SIG-M5 treated with dmso at 0.1 percent for 504 hours (cell line): ENCODE results near the gene EIF4H.
"Not testable (repeated sequence)": the region's sequence is repeated elsewhere in the genome, so short reads cannot be mapped to it uniquely, and the experiment has no call there.

Experiments
- DNase-seq: peaks from one replicate; lab custom pipeline; 2025; ENCODE audit not compliant: unreplicated experiment; lab: John Stamatoyannopoulos, UW

Gene EIF4H

DNA sequence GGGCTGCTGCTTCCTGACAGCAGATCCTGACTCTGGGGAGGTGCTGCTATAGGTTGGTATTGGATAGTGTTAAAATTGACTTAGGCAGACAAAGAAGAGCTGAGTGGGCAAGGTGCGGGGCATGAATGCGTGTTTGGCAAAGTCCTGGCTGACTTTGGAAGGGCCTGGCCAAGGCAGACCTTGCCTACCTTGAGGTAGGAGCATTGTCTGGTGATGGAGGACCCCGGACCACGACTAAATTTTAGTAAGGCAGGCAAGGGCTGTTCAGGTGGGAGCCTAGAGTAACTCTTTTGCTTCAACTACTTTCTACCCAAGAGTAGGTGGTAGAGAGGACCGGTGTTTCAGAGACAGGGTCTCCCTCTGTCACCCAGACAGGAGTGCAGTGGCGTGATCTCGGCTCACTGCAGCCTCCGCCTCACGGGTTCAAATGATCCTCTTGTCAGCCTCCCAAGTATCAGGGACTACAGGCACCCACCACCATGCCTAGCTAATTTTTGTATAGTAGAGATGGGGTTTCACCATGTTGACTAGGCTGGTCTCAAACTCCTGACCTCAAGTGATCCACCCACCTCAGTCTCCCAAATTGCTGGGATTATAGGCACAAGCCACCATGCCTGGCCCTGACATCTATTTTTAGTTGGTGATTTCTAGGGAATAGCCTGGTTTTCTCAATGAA lies 23.4 kb downstream of the EIF4H start:
- no peak for DNase-seq

DNA sequence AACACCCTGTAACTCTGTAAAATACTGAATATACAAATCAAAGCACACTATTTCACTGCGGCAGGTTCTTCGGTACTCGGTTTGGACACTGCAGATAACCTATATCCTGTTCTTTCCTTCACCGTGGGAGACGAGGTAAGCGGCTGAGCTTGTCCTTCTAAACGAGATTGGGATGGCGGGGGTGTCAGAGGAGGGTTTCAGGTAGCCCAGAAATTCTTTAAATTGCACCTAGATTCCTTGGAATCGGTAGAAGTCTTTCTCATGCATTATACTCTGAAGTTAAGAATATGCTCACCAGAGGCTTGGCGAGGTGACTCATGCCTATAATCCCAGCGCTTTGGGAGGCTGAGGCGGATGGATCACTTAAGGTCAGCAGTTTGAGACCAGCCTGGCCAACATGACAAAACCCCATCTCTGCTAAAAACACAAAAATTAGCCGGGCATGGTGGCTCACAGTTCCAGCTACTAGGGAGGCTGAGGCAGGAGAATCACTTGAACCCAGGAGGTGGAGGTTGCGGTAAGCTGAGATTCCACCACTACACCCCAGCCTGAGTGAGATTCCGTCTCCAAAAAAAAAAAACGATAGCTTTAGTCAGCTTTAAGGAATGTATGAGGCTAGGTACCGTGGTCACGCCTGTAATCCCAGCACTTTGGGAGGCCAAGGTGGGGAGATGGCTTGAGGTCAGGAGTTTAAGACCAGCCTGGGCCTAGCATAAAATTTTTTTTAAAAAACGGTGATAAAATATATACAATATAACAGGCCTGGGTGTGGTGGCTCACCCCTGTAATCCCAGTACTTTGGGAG lies 25.6 kb downstream of the EIF4H start:
- DNase-seq, result no peak

DNA sequence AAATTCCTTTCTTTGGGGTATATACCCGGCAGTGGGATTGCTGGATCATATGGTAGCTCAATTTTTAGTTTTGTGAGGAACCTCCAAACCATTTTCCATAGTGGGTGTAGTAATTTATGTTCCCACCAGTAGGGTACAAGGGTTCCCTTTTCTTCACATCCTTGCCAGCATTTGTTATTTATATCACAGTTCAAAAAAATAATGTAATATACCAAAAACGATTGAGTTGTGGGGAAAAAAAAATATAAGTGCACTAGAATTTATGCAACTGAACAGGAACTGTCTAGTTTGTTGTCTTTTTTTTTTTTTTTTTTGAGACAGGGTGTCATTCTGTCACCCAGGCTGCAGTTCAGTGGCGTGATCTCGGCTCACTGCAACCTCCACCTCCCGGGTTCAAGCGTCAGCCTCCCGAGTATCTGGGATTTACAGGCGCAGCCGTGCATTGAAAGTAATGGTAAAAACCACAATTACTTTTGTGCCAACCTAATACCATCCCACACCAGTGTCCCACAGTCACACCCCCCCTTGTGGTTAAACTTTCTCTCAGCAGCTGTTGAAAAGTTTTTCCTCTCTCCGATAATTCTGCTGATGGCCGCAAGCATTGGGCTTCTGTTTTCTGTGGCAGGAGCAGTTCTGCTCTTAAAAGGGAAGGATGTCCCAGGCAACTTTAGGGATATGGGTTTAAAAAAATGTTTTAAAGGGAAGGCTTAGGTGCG lies 28.8 kb downstream of the EIF4H start:
- peak; percentile 75 for DNase-seq

DNA sequence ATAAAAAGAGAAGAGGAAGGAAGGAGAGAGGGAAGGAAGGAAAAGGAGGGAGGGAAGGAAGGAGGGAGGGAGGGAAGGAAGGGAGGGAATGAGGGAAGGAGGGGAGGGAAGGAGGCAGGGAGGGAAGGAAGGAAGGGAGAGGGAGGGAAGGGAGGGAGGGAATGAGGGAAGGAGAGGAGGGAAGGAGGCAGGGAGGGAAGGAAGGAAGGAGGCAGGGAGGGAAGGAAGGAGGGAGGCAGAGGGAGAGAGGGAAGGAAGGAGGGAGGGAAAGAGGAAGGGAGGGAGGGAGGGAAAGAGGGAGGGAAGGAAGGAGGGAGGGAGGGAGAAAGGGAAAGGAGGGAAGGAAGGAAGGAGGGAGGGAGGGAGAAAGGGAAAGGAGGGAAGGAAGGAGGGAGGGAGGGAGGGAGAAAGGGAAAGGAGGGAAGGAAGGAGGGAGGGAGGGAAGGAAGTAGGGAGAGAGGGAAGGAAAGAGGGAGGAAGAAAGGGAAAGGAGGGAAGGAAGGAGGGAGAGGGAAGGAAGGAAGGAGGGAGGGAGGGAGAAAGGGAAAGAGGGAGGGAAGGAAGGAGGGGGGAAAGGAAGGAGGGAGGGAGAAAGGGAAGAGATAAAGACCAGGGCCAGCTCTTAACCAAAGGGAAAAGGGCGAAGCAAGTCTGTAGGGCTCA lies 29.9 kb downstream of the EIF4H start:
- DNase-seq, result no peak

DNA sequence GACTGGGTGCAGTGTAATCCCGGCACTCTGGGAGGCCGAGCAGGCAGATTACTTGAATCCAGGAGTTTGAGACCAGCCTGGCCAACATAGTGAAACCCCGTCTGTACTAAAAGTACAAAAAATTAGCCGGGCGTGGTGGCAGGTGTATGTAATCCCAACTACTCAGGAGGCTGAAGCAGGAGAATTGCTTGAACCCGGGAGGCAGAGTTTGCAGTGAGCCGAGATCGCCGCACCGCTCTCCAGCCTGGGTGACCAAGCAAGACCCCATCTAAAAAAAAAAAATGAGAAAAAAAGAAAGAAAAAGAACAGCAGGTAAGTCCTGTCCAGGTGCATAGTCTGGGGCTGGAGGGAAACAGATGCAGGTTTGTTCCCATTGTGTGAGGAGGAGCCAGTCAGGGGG lies 31.9 kb downstream of the EIF4H start:
- DNase-seq, result not testable (repeated sequence)

DNA sequence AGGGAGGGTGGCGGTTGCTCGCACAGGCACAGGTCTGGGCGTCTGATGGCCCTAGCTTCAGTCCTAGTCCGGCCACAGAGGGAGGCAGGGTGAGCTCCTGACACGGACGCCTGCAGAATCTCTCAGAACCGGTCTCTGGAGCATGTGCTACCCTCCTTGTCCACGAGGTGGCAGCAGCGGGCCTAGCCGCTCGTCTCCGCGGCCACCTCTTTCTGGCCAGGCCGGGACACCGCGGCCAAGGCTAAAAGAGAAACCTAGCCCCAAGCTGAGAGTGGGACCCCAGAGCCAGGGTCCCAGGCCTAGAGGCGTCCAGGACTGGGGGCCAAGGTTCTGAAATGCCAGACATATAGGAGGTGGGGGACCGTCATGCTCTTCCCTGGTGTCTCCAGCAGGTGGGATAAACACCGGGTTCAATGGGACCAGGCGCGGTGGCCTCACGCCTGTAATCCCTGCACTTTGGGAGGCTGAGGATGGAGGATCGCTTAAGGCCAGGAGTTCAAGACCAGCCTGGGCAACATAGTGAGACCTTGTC lies 32.5 kb downstream of the EIF4H start:
- peak; percentile 69 for DNase-seq

DNA sequence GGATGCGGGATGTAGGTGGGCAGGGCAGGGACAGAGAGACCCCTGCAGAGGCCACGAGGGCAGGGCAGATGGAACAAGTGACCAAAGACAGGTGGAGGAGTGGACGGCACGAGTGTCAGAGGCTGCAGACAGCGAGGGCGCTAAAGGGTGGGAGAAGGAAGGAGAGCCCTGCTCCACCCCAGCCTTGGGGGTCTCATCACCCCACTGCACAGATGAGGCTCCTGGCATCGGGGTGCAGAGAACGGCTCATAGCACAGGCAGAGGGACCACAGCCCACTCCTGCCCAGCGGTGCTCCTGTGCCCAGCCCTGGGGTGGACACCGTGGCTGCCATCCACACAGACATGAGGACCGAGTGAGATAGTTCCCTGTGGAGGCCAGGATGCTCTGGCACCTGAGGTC lies 33.4 kb downstream of the EIF4H start:
- DNase-seq, result no peak

DNA sequence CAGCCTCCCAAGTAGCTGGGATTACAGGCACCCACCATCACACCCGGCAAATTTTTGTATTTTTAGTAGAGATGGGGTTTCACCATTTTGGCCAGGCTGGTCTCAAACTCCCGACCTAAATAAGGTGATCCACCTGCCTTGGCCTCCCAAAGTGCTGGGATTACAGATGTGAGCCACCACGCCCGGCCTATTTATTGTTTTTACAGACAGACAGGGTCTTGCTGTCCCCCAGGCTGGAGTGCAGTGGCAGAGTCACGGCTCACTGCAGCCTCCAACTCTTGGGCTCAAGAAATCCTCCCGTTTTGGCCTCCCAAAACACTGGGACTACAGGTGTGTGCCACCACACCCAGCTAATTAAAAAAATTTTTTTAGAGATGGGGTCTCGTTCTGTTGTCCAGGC lies 34.1 kb downstream of the EIF4H start:
- not testable (repeated sequence) for DNase-seq

DNA sequence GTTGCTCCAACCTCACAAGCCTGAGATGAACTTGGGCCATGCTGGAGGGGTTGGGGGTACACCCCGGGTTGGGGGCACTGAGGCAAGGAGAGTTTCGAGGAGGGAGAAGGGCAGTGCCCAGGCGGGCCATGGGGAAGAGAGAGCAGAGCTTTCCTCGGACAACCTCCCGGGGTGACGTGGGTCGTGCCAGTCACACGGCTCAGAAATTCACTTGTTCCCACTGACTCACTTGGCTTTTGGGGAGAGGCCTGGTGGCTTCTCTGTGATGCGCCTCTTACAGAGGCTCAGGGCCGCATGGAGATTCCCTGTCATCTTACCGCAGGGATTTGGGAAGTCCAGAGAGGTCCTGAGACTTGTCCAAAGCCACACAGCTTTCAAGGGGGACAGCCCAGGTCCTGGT lies 38.5 kb downstream of the EIF4H start:
- DNase-seq, result no peak

DNA sequence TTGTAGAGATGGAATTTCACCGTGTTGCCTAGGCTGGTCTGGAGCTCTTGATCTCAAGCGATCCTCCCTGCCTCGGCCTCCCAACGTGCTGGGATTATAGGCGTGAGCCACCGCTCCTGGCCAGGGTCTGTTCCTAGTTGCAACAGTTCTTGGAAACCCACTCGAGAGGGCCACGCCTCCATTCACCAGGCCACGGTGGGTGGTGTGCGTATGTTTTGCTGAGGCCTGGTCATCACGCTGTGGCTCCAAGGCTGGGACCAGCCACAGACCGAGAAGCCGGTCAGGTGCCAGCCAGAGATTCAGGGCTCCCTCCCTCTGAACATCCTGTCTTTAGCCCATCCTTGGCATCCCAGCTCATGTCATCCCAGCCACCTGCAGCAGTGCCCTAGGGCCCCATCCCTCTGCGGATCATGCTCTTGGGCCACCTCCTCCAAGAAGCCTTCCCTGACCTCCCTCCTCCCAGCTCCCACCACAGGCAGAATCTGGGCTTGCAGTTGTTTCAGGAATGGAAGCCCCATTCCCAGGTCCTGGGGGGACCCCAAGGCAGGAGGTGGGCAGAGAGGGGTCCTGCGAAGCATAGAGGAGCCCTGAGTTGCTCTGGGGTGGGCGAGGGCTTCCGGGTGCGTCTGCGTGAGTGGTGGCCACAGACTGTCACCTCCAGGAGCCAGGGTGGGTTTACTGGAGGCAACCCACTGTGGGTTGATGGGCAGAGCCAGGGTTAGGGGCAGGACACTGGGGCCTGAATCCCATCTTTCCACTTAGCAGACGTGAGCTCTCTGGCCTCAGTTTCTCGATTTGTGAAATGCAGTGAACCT lies 40.9 kb downstream of the EIF4H start:
- no peak for DNase-seq

DNA sequence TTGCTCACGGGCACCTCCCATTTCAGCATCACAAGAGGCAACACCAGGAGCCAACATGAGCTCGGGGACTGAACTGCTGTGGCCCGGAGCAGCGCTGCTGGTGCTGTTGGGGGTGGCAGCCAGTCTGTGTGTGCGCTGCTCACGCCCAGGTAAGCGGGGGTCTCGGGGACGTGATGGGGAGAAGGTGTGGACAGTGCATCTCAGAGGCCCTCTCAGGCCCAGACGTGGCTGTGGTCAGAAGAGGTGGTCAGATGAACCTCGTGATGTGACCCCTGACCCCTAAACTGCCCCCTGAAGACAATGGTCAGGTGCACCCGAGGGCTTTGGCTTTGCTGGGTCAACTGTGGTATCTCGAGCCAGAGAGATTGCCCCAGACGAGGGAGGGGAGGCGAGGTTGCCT lies 41.8 kb downstream of the EIF4H start:
- no peak for DNase-seq

DNA sequence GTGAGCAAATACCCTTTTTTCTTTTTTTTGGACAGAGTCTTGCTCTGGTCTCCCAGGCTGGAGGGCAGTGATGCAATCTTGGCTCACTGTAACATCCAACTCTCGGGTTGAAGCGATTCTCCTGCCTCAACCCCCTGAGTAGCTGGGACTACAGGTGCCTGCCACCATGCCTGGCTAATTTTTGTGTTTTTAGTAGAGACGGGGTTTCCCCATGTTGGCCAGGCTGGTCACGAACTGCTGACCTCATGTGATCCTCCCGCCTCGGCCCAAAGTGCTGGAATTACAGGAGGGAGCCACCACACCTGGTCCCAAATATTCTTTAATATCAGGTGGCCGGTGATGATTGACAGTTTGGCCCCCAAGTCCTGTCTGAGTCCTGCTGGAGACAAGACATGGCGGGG lies 42.2 kb downstream of the EIF4H start:
- peak; percentile 81 for DNase-seq

DNA sequence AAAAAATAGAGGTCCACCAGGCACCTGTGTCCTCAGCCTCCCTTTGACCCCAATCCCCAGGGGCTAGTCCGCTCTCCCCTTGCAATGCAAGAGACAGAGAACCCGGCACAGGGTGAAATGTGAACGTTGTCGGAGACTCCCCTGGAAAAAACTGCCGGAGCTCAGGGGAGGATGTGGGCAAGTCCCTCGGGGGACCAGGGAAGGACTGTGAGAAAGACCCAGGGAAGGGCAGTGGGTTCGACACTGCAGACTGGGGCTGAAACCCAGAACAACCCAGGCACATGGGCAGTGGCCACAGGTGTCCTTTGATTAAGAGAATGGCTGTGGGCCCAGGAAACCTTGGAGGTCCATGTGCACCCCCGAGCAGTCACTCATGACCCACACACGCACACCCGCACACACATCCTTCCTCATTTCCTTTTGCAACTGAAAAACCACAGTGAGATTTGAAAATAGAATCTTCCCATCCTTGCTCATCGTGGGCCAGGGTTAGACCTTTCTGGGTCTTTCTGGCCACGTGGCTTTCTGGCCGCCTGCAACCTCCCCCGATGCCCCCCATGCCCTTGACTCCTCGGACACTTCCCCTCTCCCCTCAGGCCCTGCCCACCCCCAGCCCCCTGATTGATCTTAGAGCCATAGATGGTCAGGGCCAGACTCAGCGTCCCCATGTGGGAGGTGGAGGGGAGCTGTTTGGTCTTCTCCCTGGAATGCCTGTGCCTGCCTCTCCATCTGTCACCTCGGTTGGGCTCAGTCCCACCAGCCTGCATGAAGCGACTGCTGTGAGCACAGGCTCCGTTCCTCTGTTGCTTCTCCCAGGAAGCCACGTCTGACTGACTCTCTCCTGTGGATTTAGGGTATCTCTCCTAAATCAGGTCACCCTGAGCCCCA lies 43.5 kb downstream of the EIF4H start:
- peak; percentile 95 for DNase-seq

DNA sequence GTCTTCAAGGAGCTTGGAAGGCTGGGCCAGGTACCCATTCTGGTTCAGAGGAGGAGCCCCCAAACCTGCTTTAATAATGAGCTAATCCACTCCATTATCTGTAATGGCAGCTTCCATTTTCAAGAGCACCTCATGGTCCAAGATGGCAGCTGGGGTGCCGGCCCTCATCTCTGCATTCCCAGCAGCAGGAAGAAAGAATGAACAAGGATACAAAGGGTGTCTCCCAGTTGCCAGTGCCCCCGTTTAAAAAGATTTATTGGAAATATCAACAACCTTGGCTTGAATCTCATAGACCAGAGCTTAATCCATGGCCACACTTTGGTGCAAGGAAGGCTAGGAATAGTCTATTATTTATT lies 44.2 kb downstream of the EIF4H start:
- DNase-seq, result no peak

DNA sequence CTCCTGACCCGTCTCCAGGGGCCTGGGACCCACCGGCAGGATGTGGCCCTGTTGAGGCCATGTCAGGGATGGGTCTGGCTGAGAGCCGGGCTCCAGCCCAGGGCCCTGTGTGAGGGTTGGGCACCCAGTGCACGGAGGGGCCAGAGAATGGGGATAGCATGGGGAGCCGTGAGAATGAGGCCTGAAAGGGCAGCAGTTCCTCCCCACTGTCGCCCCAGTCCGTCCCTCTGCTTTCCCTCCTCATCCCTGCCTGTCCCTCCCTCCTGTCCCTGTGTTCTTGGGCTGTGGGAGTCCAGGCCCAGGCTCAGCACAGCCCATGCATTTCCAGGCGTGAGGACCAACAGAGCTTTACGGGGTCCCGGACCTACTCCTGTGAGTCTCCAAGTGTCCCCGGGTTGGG lies 45.3 kb downstream of the EIF4H start:
- no peak for DNase-seq

DNA sequence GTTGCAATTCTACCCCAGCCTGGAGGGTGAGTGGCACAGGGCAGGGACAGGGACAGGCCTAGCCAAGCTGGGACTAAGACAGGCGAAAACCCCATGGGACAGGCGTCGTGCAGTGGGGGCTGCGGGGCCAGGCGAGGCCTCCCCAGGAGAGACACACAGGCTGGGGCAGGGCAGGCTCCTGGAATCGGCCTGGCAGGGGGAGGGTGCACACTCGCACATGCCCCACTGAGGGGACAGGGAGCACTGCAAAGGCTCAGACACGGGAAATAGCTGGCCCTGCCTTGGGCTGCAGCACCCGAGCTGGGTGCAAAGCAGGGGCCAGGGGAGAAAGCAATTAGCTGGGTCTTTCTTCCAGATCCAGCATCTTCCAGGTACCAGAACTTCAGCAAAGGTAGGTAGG lies 46.1 kb downstream of the EIF4H start:
- no peak for DNase-seq

DNA sequence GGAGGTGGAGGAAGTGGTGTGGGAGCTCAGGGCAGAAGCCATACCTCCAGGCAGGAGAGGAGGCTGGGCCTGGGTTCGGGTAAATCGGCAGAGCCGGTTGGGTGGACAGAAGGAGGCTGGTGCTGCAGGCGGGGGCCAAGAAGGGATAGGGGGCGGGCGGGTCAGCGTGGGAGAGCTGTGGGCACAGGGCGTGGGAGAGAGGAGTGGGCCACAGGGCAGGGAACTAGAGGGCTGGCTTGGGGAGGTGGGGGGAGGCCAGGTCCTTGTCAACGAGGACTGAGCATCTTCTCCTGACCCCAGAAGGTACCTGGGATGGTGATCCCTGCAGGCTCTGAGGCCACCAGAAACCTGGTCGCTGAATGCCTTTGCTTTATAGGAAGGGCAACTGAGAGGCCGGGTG lies 47.6 kb downstream of the EIF4H start:
- no peak for DNase-seq

DNA sequence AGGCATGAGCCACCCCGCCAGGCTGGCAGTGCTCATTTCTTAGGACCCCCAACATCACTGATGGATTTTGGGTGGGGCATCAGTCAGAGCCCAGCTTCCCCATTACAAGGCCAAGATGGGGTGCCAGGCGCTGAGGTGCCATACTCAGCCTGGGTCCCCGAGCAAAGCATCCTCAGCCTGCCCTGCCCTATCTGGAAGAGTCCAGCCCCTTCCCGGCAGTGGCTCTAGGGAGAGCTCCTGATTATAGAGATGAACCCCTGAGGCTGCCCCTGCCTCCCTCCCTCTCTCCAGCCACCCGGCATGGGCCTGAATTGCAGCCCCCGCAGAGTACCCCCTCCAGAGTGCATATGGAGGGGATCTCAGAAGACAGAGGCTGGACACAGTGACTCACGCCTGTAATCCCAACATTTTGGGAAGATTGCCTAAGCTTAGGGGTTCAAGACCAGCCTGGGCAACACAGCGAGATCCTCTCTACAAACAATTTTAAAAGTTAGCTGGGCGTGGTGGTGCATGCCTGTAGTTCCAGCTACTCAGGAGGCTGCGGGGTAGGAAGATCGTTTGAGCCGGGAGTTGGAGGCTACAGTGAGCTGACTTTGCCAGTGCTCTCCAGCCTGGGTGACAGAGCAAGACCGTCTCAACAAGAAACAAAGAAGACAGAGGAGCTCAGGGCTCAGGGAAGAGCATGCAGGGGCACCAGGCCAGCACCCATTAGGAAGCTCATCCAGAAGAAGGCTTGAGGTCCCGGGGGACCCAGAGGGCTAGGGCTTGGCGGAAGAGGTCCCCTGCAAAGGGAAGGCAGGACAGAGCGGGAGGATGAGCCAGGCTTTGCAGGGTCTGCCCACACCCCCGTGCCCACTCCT lies 48.9 kb downstream of the EIF4H start:
- no peak for DNase-seq
